ENCODE results near the gene ISYNA1. TPM values are rescaled to one million over a fixed set of nuclear protein-coding genes. Genes with fewer than 3 reads are reported as not detected.

Gene ISYNA1
- total and polyA plus RNA-seq, 2 of the 13 experiments (the other 11 are each of a cell fraction or from before 2014, with no cell fraction given) = 29.6 to 48.5 TPM

GRCh38 chr19:18392926-18393325 is 45.0 kb downstream of the ISYNA1 start:
- Histone ChIP-seq H3K9me3 (ENCODE audit: low read length) (no peaks in the 10 kb centered on the region), H3K4me1 (ENCODE audit: insufficient read depth, low read length) (peaks cover 39% of the 10 kb centered on the region), H3K4me2 (ENCODE audit: low read depth, low read length) (no peak overlapping the region), H3K4me3 (replicated peaks in 1 of 3; ENCODE audit: insufficient read depth in 1 of 3, low read depth in 2 of 3, low read length in 3 of 3) (no peak overlapping the region), H3K27me3 (ENCODE audit: control insufficient read depth in 1 of 2, insufficient read depth in 2 of 2, low read length in 2 of 2) (peaks cover 0 to 10% of the 10 kb centered on the region in 2 experiments; a peak in 3 of 5 replicates), H3K9ac (ENCODE audit: insufficient read depth, low read depth, low read length) (no peak overlapping the region), H3K36me3 (replicated peaks in 1 of 2; ENCODE audit: control insufficient read depth in 1 of 2, insufficient read depth in 2 of 2, low read length in 2 of 2) (peaks cover 2 to 8% of the 10 kb centered on the region in 2 experiments; a peak in 3 of 5 replicates), H4K20me1 (ENCODE audit: insufficient read depth, low read length) (peaks cover 25% of the 10 kb centered on the region), H3K27ac (ENCODE audit: extremely low read length, insufficient read depth, low read length) (no peak overlapping the region), H2AFZ (ENCODE audit: low read length) (no peak overlapping the region), H3K79me2 (ENCODE audit: insufficient read depth, low read length) (no peaks in the 10 kb centered on the region)
- ChIA-PET POLR2A (interaction anchor here (1.5 to 14.3 kb wide), 2 partner anchors 13 to 26 kb away, joined by 3 to 514 read pairs; no protein-coding TSS in a partner anchor), CTCF (ENCODE audit: low intra/inter-chr PET ratio, low total read pairs) (no interaction called here)
- ATAC-seq (no peak), FAIRE-seq (no peak), DNase-seq (ENCODE audit: low spot score) (no peak)
- intact Hi-C loops (cut with micrococcal nuclease; ENCODE audit: unreplicated experiment) = no loop called here
- in situ Hi-C loops (cut with HindIII; ENCODE audit: extremely low pct_ligation_motif_present, low pct_unique_long_range_greater_than_20kb) = no loop called here
- TF ChIP-seq ZNF451 (CRISPR knock-in tag; IDR thresholded peaks at IDR 0.05) (no peak), FOXA1 (IDR thresholded peaks at IDR 0.05) (no peak), FOXA1 (CRISPR knock-in tag; IDR thresholded peaks at IDR 0.05) (no peak), CBX2 (IDR thresholded peaks at IDR 0.05; ENCODE audit: low read depth, low read length) (no peak), CBX2 (CRISPR knock-in tag; IDR thresholded peaks at IDR 0.05; ENCODE audit: low read depth) (no peak), AFF4 (CRISPR knock-in tag; IDR thresholded peaks at IDR 0.05) (no peak), ZKSCAN8 (CRISPR knock-in tag; IDR thresholded peaks at IDR 0.05; ENCODE audit: borderline replicate concordance) (no peak), ZSCAN9 (CRISPR knock-in tag; IDR thresholded peaks at IDR 0.05; ENCODE audit: borderline replicate concordance) (no peak), REPIN1 (CRISPR knock-in tag; IDR thresholded peaks at IDR 0.05; ENCODE audit: borderline replicate concordance, low read depth) (no peak), CCAR2 (optimal IDR thresholded peaks at IDR 0.05; ENCODE audit: low read depth, low read length) (no peak), MEIS1 (CRISPR knock-in tag; IDR thresholded peaks at IDR 0.05; ENCODE audit: borderline replicate concordance) (no peak), ZNF652 (CRISPR knock-in tag; IDR thresholded peaks at IDR 0.05; ENCODE audit: borderline replicate concordance, low read depth) (no peak), ZNF883 (CRISPR knock-in tag; IDR thresholded peaks at IDR 0.05; ENCODE audit: not compliant biosample characterization) (no peak), MED8 (CRISPR knock-in tag; IDR thresholded peaks at IDR 0.05; ENCODE audit: insufficient replicate concordance) (no peak), ZSCAN5A (CRISPR knock-in tag; IDR thresholded peaks at IDR 0.05; ENCODE audit: borderline replicate concordance) (no peak), KDM3A (CRISPR knock-in tag; IDR thresholded peaks at IDR 0.05; ENCODE audit: low read depth) (no peak), ZNF768 (CRISPR knock-in tag; IDR thresholded peaks at IDR 0.05) (no peak), GMEB1 (CRISPR knock-in tag; IDR thresholded peaks at IDR 0.05; ENCODE audit: borderline replicate concordance) (no peak)
- no TSS peak for BruUV-seq (replicated peaks)
- WGBS (ENCODE audit: low lambda C conversion rate) = 85% methylated on average over 5 of the region's 5 CpGs
